K562 (cell line): ENCODE measurements around the gene CD68. TPM values are rescaled to one million over a fixed set of nuclear protein-coding genes. Genes with fewer than 3 reads are reported as not detected.
A peak's percentile ranks its signal among the peaks of the same experiment; 100 is the strongest.

Source experiments
- ATAC-seq: fragments of 200-7000 bp; cut with Tn5 transposase; 3 replicates; pipeline ENCODE4 v1.9.1; 2020; ENCODE audit warnings: moderate library complexity
- BruUV-seq: library from RNA; stranded (reverse); fragments of 400-500 nt; replicated peaks from 2 replicates; lab custom pipeline; 2021; lab: Mats Ljungman, UMichigan
- CTCF ChIA-PET: fragments of 300-600 bp; formaldehyde crosslinking; extraction: SDS; loops from one replicate; lab custom pipeline; 2021; ENCODE audit warnings: low intra/inter-chr PET ratio; lab: Yijun Ruan, JAX
- POLR2A ChIA-PET: fragments of 300-600, 350-650 bp; sonication (Branson Sonifier 250); formaldehyde crosslinking; extraction: SDS; loops from one replicate; lab custom pipeline; 2021; ENCODE audit warnings: antibody characterized with exemption, inconsistent platforms; lab: Yijun Ruan, JAX
- DNase-seq, 4 experiments: peaks; one replicate each; pipeline versions ENCODE4 v3.0.0 to v3.0.0-alpha.2; 2011 to 2018; ENCODE audit warnings: low spot score in 3 of 4, mixed read lengths in 3 of 4; ENCODE audit errors: extremely low read depth in 1 of 4
- FAIRE-seq: peaks from 2 replicates; lab custom pipeline; 2011; peaks lifted over from hg19 to GRCh38; lab: Jason Lieb, UNC
- H2AFZ ChIP-seq: 2 replicates; pipeline ENCODE4 v1.6.0; 2011; ENCODE audit warnings: low read depth, low read length, control low read depth, inconsistent platforms
- H3K27ac ChIP-seq: fragments of 200-600 bp; 3 replicates; pipeline ENCODE4 v1.8.0; 2011; ENCODE audit warnings: low read depth, mild to moderate bottlenecking, control low read depth, inconsistent platforms, low read length, moderate library complexity, mixed read lengths; ENCODE audit errors: extremely low read depth
- H3K27me3 ChIP-seq, 2 experiments: fragments of 300-600 bp in 1 of 2; 2 replicates in 1 of 2; 3 replicates in 1 of 2; pipeline versions ENCODE4 v1.6.0 to v1.8.0; 2011; ENCODE audit warnings: inconsistent platforms in 2 of 2, low read length in 2 of 2, mild to moderate bottlenecking in 1 of 2, mixed read lengths in 1 of 2, moderate library complexity in 1 of 2; ENCODE audit not compliant: control insufficient read depth in 2 of 2, insufficient read depth in 2 of 2
- H3K36me3 ChIP-seq: fragments of 300-600 bp; 3 replicates; pipeline ENCODE4 v1.8.0; 2011; ENCODE audit warnings: mild to moderate bottlenecking, low read length, inconsistent platforms; ENCODE audit not compliant: control insufficient read depth, insufficient read depth
- H3K4me1 ChIP-seq, 2 experiments: fragments of 200-600 bp in 1 of 2; replicated peaks in 1 of 2; 2 replicates in 1 of 2; 3 replicates in 1 of 2; pipeline versions ENCODE4 v1.5.1 to v1.8.0; 2011; ENCODE audit warnings: inconsistent platforms in 2 of 2, low read length in 2 of 2, mild to moderate bottlenecking in 1 of 2, mixed read lengths in 1 of 2, moderate library complexity in 1 of 2; ENCODE audit not compliant: control insufficient read depth in 2 of 2, insufficient read depth in 2 of 2
- H3K4me2 ChIP-seq: 2 replicates; pipeline ENCODE4 v1.6.1; 2011; ENCODE audit warnings: low read length, control low read depth, inconsistent platforms, mixed read lengths; ENCODE audit not compliant: insufficient read depth
- H3K4me3 ChIP-seq: fragments of 200-600 bp; sonication (generic), shearing (Covaris generic); 2 replicates; pipeline ENCODE4 v1.5.1; 2016; ENCODE audit warnings: control low read depth, inconsistent platforms
- H3K79me2 ChIP-seq: fragments of 200-600 bp; 3 replicates; pipeline ENCODE4 v1.8.0; 2011; ENCODE audit warnings: low read length, inconsistent platforms; ENCODE audit not compliant: control insufficient read depth, insufficient read depth
- H3K9ac ChIP-seq, 2 experiments: 2 replicates each; pipeline versions ENCODE4 v1.6.0 to v1.6.1; 2011; ENCODE audit warnings: low read depth in 2 of 2, low read length in 2 of 2, control low read depth in 1 of 2, inconsistent platforms in 1 of 2, mild to moderate bottlenecking in 1 of 2, mixed read lengths in 1 of 2; ENCODE audit not compliant: insufficient read depth in 1 of 2
- H3K9me1 ChIP-seq: one replicate; pipeline ENCODE4 v1.6.0; 2011; ENCODE audit warnings: inconsistent platforms, mild to moderate bottlenecking, low read length, moderate library complexity; ENCODE audit not compliant: control insufficient read depth, insufficient read depth
- H3K9me3 ChIP-seq: replicated peaks from 2 replicates; pipeline ENCODE4 v1.5.1; 2011; ENCODE audit warnings: low read depth, low read length, inconsistent platforms; ENCODE audit not compliant: control insufficient read depth, insufficient read depth
- H4K20me1 ChIP-seq: replicated peaks from 2 replicates; pipeline ENCODE4 v1.6.1; 2011; ENCODE audit warnings: low read length, inconsistent platforms, mixed read lengths; ENCODE audit not compliant: control insufficient read depth, insufficient read depth
- ELK1 ChIP-seq: sonication (generic); formaldehyde crosslinking; IDR thresholded peaks from 2 replicates; pipeline ENCODE4 v1.8.1; 2022; ENCODE audit warnings: missing genetic modification reagents
- HMG20A ChIP-seq: fragments of 450-650 bp; formaldehyde crosslinking; conservative IDR thresholded peaks from 2 replicates; pipeline ENCODE4 v1.4.0; 2020; ENCODE audit warnings: mild to moderate bottlenecking, mixed read lengths
- PHF8 ChIP-seq: fragments of 200-600 bp; sonication (generic); IDR thresholded peaks from 2 replicates; pipeline ENCODE4 v1.6.1; 2012; ENCODE audit warnings: mixed run types, mild to moderate bottlenecking, inconsistent platforms, low read length, moderate library complexity, borderline replicate concordance
- TFAM ChIP-seq: fragments of 250-450 bp; sonication (Bioruptor Pico); conservative IDR thresholded peaks from 2 replicates; pipeline ENCODE4 v1.5.0; 2021; ENCODE audit warnings: mild to moderate bottlenecking, moderate library complexity
- TGIF2 ChIP-seq: sonication (generic); formaldehyde crosslinking; IDR thresholded peaks from 2 replicates; pipeline ENCODE4 v1.8.1; 2022; ENCODE audit warnings: mild to moderate bottlenecking, missing genetic modification reagents, moderate library complexity
- ZFP30 ChIP-seq: fragments of 250-450 bp; sonication (Bioruptor Pico); IDR thresholded peaks from 2 replicates; pipeline ENCODE4 v1.8.0; 2022; ENCODE audit warnings: moderate library complexity, mild to moderate bottlenecking, inconsistent platforms, borderline replicate concordance
- ZFX ChIP-seq: sonication (generic); formaldehyde crosslinking; IDR thresholded peaks from 2 replicates; pipeline ENCODE4 v1.8.0; 2022; ENCODE audit warnings: mild to moderate bottlenecking, missing genetic modification reagents, moderate library complexity
- ZNF398 ChIP-seq: fragments of 250-450 bp; sonication (Bioruptor Pico); IDR thresholded peaks from 2 replicates; pipeline ENCODE4 v1.8.0; 2021; ENCODE audit warnings: moderate library complexity, mild to moderate bottlenecking, inconsistent platforms
- ZNF778 ChIP-seq: fragments of 450-650 bp; formaldehyde crosslinking; IDR thresholded peaks from 2 replicates; pipeline ENCODE4 v1.4.0; 2020; ENCODE audit warnings: mild to moderate bottlenecking, moderate library complexity
- WGBS: fragments of 100-300 bp; shearing (Covaris generic); methylation state at CpG from one replicate; pipeline ENCODE4 v1.1.6; 2016; ENCODE audit warnings: low coverage, mixed read lengths; ENCODE audit not compliant: insufficient coverage; ENCODE audit errors: missing lambda C conversion rate; 5-methylcytosine and 5-hydroxymethylcytosine counted together
- in situ Hi-C: fragments of 300-500 bp; cut with MboI; formaldehyde crosslinking; loops from 4 replicates; pipeline ENCODE4 v1.15.0; 2018; ENCODE audit warnings: inconsistent platforms, mixed read lengths
- intact Hi-C: fragments of 100-400 bp; cut with micrococcal nuclease; formaldehyde crosslinking; loops from 2 replicates; pipeline ENCODE4 v1.14.2; 2022
- polyA plus RNA-seq, 8 experiments: library from polyadenylated mRNA; depleted of rRNA in 4 of 8; stranded (reverse) in 5 of 8; unstranded in 3 of 8; fragments of >200 nt; fragmentation: Nextera tagmentation in 2 of 8; fragmentation: Illumina TruSeq in 1 of 8; extraction: Ambion mirVana in 2 of 8; extraction: Trizol in 1 of 8; gene quantifications; 2 replicates each; pipeline versions ENCODE4 v1.2.1 to v1.2.3, GENCODE V29; 2011 to 2014; ENCODE audit warnings: inconsistent platforms in 1 of 8, missing spikeins in 1 of 8
- total RNA-seq, 7 experiments: library from RNA; depleted of rRNA in 6 of 7; stranded (reverse); fragments of >200 nt in 6 of 7; fragmentation: Illumina TruSeq in 2 of 7; extraction: Trizol in 2 of 7; gene quantifications; 2 replicates each; pipeline versions ENCODE4 v1.2.1 to v1.2.3, GENCODE V29; 2011 to 2021; ENCODE audit warnings: low replicate concordance in 1 of 7
- TF ChIP-seq, protein P1 (sequence below): sonication (generic); formaldehyde crosslinking; IDR thresholded peaks from 2 replicates; pipeline ENCODE4 v1.8.0; 2022; ENCODE audit warnings: mild to moderate bottlenecking, missing genetic modification reagents
- TF ChIP-seq, protein P2 (sequence below): sonication (generic); formaldehyde crosslinking; IDR thresholded peaks from 2 replicates; pipeline ENCODE4 v1.8.0; 2023; ENCODE audit warnings: missing genetic modification reagents, mild to moderate bottlenecking, borderline replicate concordance

The CD68 gene
- total and polyA plus RNA-seq, 9 of the 15 experiments (the other 6 are each of a cell fraction or from before 2014, with no cell fraction given) = 28.2 to 89.8 (median 37.7) TPM

- CTCF ChIA-PET = no interaction called here
- no TSS peak for BruUV-seq
- TF ChIP-seq ZFX (CRISPR knock-in tag) (peak; percentile 63), HMG20A (CRISPR knock-in tag) (no peak), ELK1 (no peak), TFAM (CRISPR knock-in tag) (no peak), PHF8 (peak; percentile 24; the same call in 1 of the 2 replicates), ZNF778 (CRISPR knock-in tag) (no peak), ZFP30 (CRISPR knock-in tag) (no peak), TGIF2 (CRISPR knock-in tag) (no peak), ZNF398 (no peak)
- TF ChIP-seq, protein P1, sequence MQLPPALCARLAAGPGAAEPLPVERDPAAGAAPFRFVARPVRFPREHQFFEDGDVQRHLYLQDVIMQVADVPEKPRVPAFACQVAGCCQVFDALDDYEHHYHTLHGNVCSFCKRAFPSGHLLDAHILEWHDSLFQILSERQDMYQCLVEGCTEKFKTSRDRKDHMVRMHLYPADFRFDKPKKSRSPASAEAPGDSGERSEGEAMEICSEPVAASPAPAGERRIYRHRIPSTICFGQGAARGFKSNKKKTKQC (CRISPR knock-in tag) = no peak
- TF ChIP-seq, protein P2, sequence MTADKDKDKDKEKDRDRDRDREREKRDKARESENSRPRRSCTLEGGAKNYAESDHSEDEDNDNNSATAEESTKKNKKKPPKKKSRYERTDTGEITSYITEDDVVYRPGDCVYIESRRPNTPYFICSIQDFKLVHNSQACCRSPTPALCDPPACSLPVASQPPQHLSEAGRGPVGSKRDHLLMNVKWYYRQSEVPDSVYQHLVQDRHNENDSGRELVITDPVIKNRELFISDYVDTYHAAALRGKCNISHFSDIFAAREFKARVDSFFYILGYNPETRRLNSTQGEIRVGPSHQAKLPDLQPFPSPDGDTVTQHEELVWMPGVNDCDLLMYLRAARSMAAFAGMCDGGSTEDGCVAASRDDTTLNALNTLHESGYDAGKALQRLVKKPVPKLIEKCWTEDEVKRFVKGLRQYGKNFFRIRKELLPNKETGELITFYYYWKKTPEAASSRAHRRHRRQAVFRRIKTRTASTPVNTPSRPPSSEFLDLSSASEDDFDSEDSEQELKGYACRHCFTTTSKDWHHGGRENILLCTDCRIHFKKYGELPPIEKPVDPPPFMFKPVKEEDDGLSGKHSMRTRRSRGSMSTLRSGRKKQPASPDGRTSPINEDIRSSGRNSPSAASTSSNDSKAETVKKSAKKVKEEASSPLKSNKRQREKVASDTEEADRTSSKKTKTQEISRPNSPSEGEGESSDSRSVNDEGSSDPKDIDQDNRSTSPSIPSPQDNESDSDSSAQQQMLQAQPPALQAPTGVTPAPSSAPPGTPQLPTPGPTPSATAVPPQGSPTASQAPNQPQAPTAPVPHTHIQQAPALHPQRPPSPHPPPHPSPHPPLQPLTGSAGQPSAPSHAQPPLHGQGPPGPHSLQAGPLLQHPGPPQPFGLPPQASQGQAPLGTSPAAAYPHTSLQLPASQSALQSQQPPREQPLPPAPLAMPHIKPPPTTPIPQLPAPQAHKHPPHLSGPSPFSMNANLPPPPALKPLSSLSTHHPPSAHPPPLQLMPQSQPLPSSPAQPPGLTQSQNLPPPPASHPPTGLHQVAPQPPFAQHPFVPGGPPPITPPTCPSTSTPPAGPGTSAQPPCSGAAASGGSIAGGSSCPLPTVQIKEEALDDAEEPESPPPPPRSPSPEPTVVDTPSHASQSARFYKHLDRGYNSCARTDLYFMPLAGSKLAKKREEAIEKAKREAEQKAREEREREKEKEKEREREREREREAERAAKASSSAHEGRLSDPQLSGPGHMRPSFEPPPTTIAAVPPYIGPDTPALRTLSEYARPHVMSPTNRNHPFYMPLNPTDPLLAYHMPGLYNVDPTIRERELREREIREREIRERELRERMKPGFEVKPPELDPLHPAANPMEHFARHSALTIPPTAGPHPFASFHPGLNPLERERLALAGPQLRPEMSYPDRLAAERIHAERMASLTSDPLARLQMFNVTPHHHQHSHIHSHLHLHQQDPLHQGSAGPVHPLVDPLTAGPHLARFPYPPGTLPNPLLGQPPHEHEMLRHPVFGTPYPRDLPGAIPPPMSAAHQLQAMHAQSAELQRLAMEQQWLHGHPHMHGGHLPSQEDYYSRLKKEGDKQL (CRISPR knock-in tag) = no peak
Measured at GRCh38 chr17:7557775-7558543, 21.5 kb upstream of the CD68 start.

More at GRCh38 chr17:7557775-7558543, 21.5 kb upstream of the CD68 start:
- Histone ChIP-seq H3K36me3 (peaks cover under 1% of the 10 kb centered on the region; the same call in 1 of the 3 replicates), H3K27ac (no peak overlapping the region), H2AFZ (peak overlapping the region; percentile 53; the same call in 1 of the 2 replicates), H3K27me3 (no peaks in the 10 kb centered on the region), H3K4me1 (peaks cover 14 to 52% of the 10 kb centered on the region in 2 experiments; a peak in 4 of 5 replicates), H3K9me3 (no peaks in the 10 kb centered on the region), H3K79me2 (peaks cover 18% of the 10 kb centered on the region), H3K4me2 (no peak overlapping the region), H3K9me1 (no peaks in the 10 kb centered on the region), H3K4me3 (no peak overlapping the region), H4K20me1 (no peaks in the 10 kb centered on the region), H3K9ac (peak overlapping the region in 1 of 2 experiments; percentile 61; a peak in 2 of 4 replicates)
- 65% methylated on average over 10 of the region's 21 CpGs for WGBS
- POLR2A ChIA-PET = interaction anchor here (0.6 to 1.2 kb wide), 4 partner anchors 20 to 298 kb away, joined by 3 read pairs; no protein-coding TSS in a partner anchor
- FAIRE-seq (no peak), ATAC-seq (no peak), DNase-seq (no peak)
- in situ Hi-C loops = loop anchor here (10.0 to 25.0 kb wide), 2 partner anchors 203 to 521 kb away; partner anchors contain the start of genes KCTD11, SLC16A11, SLC16A13 and TMEM95
- intact Hi-C loops = no loop called here
